Activated B cell treated with CpG ODN at 0.5 μM for 24 hours (primary cell): ENCODE measurements around the gene CDC42BPB. TPM values are rescaled to one million over a fixed set of nuclear protein-coding genes. Genes with fewer than 3 reads are reported as not detected.

Experiments used
- ATAC-seq: fragments of 200-7000 bp; cut with Tn5 transposase; one replicate; pipeline ENCODE4 v1.10.0; 2021; ENCODE audit warnings: low read depth, mild to moderate bottlenecking, moderate library complexity
- CTCF ChIA-PET: fragments of 350-600 bp; sonication (Branson Sonifier 250); formaldehyde crosslinking; loops from one replicate; lab custom pipeline; 2021; ENCODE audit warnings: antibody characterized with exemption; lab: Charles Lee
- POLR2A ChIA-PET: fragments of 350-600 bp; sonication (Branson Sonifier 250); formaldehyde crosslinking; loops from one replicate; lab custom pipeline; 2021; ENCODE audit warnings: antibody characterized with exemption; lab: Charles Lee
- DNase-seq: peaks from one replicate; pipeline ENCODE4 v3.0.0; 2022
- H3K27ac Mint-ChIP-seq: one replicate; pipeline ENCODE4 v1.8.0; 2020; ENCODE audit warnings: mixed read lengths
- H3K27me3 Mint-ChIP-seq: one replicate; pipeline ENCODE4 v1.8.0; 2021; ENCODE audit warnings: mixed read lengths
- H3K36me3 Mint-ChIP-seq: one replicate; pipeline ENCODE4 v1.8.0; 2021; ENCODE audit warnings: low read depth, mixed read lengths
- H3K4me1 Mint-ChIP-seq: one replicate; pipeline ENCODE4 v1.8.0; 2021; ENCODE audit warnings: mixed read lengths
- H3K4me3 Mint-ChIP-seq: one replicate; pipeline ENCODE4 v1.8.0; 2020; ENCODE audit warnings: mild to moderate bottlenecking, mixed read lengths
- H3K9me3 Mint-ChIP-seq: one replicate; pipeline ENCODE4 v1.8.0; 2020; ENCODE audit warnings: mixed read lengths
- intact Hi-C: fragments of 100-400 bp; cut with micrococcal nuclease; formaldehyde crosslinking; loops from one replicate; pipeline ENCODE4 v1.15.1; 2024
- total RNA-seq: library from RNA; stranded (reverse); gene quantifications from 2 replicates; pipeline ENCODE4 v1.2.3, GENCODE V29; 2022
- TF ChIP-seq, protein P1 (sequence below): fragments of 200-600 bp; IDR thresholded peaks from one replicate; pipeline ENCODE4 v1.8.0; 2022; ENCODE audit warnings: antibody characterized with exemption, mild to moderate bottlenecking

Gene CDC42BPB
- total RNA-seq, 1 donor from 2014 or later = 38.5 TPM

DNA sequence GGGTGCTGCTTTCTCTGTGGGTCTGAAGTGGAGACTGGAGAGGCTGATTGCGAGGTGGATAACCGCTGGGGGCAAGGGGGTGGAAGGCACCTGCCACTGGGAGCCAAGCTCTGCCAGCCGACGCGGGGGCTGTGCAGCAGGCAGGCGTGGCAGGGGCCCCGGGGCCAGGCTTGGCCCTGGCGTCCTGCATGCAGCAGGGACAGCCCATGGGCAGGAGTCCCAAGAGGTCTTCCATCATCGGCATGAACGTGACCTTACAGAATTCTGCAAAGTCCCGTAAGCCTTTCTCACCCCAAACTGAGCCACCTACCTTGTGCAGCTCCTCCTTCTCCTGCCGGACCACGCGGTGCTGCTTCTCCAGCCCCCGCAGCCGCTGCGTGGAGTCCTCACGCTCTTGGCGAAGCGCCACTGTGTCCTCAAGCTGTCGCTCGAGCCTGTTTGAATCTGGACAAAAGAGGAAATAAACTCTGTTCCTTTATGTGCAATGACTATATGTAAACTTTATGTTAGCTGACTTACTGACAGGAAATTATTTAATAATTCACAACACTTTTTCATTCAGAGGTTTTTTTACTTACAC, 83.6 kb downstream of the CDC42BPB start:
- CTCF ChIA-PET = no interaction called here
- Mint-ChIP-seq H3K4me3 (no peak overlapping the region), H3K27ac (no peak overlapping the region), H3K9me3 (no peaks in the 10 kb centered on the region), H3K27me3 (no peaks in the 10 kb centered on the region), H3K36me3 (peaks cover 79% of the 10 kb centered on the region), H3K4me1 (no peaks in the 10 kb centered on the region)
- DNase-seq (no peak), ATAC-seq (no peak)
- TF ChIP-seq, protein P1, sequence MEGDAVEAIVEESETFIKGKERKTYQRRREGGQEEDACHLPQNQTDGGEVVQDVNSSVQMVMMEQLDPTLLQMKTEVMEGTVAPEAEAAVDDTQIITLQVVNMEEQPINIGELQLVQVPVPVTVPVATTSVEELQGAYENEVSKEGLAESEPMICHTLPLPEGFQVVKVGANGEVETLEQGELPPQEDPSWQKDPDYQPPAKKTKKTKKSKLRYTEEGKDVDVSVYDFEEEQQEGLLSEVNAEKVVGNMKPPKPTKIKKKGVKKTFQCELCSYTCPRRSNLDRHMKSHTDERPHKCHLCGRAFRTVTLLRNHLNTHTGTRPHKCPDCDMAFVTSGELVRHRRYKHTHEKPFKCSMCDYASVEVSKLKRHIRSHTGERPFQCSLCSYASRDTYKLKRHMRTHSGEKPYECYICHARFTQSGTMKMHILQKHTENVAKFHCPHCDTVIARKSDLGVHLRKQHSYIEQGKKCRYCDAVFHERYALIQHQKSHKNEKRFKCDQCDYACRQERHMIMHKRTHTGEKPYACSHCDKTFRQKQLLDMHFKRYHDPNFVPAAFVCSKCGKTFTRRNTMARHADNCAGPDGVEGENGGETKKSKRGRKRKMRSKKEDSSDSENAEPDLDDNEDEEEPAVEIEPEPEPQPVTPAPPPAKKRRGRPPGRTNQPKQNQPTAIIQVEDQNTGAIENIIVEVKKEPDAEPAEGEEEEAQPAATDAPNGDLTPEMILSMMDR = no peak
- POLR2A ChIA-PET = interaction anchor here (0.7 kb wide), 1 partner anchor 74 kb away, joined by 4 read pairs; no protein-coding TSS in a partner anchor
- intact Hi-C loops = no loop called here

DNA sequence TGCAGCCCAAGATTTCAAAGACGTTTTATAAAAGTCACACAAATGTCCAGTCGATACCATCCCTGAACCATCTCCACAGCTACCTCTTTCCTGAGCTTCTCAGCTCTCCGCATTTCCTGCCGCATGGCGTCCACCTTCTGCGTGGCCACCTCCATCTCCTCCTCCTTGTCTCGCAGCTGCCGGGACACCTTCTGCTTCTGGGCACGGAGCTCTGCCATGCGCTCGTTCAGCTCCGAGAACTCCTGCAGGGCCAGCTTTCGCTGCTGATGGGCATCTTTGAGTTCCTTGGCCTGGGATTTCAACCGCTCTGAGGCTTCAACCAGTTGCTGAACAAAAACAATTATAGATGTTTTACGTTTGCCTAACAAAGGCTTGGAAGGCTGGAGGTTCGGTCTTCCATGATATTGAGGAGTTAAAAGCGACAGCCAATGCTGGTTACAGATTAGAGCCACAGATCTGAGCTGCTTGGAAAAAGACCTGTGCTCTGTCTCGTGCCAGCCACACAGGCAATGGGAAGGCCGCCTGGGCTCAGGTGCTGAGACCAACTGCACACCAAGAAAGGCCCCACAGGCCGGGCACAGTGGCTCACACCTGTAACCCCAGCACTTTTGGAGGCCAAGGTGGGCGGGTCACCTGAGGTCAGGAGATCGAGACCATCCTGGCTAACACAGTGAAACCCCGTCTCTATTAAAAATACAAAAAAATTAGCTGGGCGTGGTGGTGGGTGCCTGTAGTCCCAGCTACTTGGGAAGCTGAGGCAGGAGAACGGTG, 85.3 kb downstream of the CDC42BPB start:
- CTCF ChIA-PET = interaction anchor here (0.9 kb wide), 1 partner anchor 278 kb away, joined by 3 read pairs; no protein-coding TSS in a partner anchor
- TF ChIP-seq, protein P1 = no peak
- peaks cover 82% of the 10 kb centered on the region for H3K36me3 Mint-ChIP-seq

DNA sequence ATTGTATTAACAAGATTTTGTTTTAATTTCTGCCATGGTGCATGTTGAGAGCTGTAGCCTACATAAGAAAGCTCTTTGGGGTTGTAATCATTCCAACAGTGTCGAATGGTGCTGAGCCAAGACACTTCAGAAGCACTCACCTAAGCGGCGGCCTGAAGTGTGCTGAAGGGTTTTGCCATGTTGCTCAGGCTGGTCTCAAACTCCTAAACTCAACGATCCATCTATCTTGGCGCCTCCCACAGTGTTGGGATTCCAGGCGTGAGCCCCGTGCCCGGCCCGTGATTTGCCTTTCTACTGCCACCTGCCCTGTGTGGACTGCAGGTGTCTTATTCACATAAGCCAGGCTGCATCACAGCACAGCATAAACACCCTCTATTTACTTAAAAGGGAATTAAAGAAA, 86.0 kb downstream of the CDC42BPB start:
- DNase-seq = no peak
- H3K36me3 Mint-ChIP-seq = peaks cover 87% of the 10 kb centered on the region
- intact Hi-C loops = no loop called here
- no peaks in the 10 kb centered on the region for H3K27me3 Mint-ChIP-seq
- ChIA-PET POLR2A (no interaction called here), CTCF (interaction anchor here (0.9 to 1.0 kb wide), 2 partner anchors 276 to 278 kb away, joined by 3 read pairs; no protein-coding TSS in a partner anchor)
- H3K4me1 Mint-ChIP-seq = no peaks in the 10 kb centered on the region
- no peaks in the 10 kb centered on the region for H3K9me3 Mint-ChIP-seq
- H3K27ac Mint-ChIP-seq = no peak overlapping the region
- ATAC-seq = no peak
- no peak overlapping the region for H3K4me3 Mint-ChIP-seq
- TF ChIP-seq, protein P1 = no peak

More for the DNA sequence above, 85.3 kb downstream of the CDC42BPB start:
- no peak for DNase-seq
- no peak for ATAC-seq
- Mint-ChIP-seq H3K27ac (no peak overlapping the region), H3K4me3 (no peak overlapping the region), H3K9me3 (no peaks in the 10 kb centered on the region), H3K27me3 (no peaks in the 10 kb centered on the region), H3K4me1 (no peaks in the 10 kb centered on the region)
- POLR2A ChIA-PET = interaction anchor here (1.0 kb wide), 1 partner anchor 279 kb away, joined by 3 read pairs; no protein-coding TSS in a partner anchor
- intact Hi-C loops = no loop called here

DNA sequence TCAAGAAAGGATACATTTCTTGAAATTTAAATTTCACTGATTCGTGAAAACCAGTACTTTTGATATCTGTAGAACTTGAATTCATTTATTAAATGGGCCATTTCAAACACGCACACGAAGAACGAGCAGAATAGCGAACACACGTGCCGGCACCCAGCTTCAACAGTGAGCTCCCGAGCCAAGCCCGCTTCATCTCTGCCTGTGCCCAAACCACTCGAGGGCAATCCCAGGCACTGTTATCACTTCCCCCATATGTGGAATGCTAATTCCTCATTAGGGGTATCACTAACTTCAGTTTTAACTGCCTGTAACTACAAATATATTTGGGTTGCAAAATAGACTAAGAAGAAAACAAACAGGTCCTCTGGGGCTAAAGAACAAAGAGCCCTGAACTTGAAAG, 86.9 kb downstream of the CDC42BPB start:
- ChIA-PET POLR2A (no interaction called here), CTCF (interaction anchor here (1.0 kb wide), 2 partner anchors 35 to 276 kb away, joined by 3 read pairs; no protein-coding TSS in a partner anchor)
- TF ChIP-seq, protein P1 = no peak
- ATAC-seq = no peak
- H3K36me3 Mint-ChIP-seq = peaks cover 88% of the 10 kb centered on the region
- intact Hi-C loops = no loop called here
- H3K27ac Mint-ChIP-seq = no peak overlapping the region
- no peaks in the 10 kb centered on the region for H3K27me3 Mint-ChIP-seq
- H3K9me3 Mint-ChIP-seq = no peaks in the 10 kb centered on the region
- H3K4me1 Mint-ChIP-seq = no peaks in the 10 kb centered on the region
- no peak for DNase-seq
- no peak overlapping the region for H3K4me3 Mint-ChIP-seq

DNA sequence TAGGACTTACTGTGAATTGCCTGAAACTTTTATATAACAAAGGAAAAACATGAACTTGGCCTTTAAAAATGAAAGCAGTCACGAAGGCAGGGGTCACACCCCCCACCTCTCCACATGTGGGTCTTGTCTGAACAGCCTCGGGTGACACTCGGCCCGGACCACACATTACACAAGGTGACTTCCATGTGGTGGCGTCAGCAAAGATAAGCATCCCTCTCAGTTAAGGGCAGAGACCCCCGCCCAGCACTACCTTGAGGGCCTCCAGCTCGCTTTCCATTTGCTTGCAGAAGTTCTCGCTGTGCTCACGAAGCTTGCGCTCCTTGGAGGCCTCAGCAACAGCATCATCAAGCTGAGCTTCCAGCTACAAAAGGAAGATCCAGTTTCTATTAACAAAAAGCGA, 87.4 kb downstream of the CDC42BPB start:
- DNase-seq (no peak), ATAC-seq (no peak)
- Mint-ChIP-seq H3K9me3 (no peaks in the 10 kb centered on the region), H3K27me3 (no peaks in the 10 kb centered on the region), H3K36me3 (peaks cover 89% of the 10 kb centered on the region), H3K27ac (no peak overlapping the region), H3K4me3 (no peak overlapping the region), H3K4me1 (no peaks in the 10 kb centered on the region)
- TF ChIP-seq, protein P1 = no peak
- ChIA-PET CTCF (interaction anchor here (1.0 kb wide), 1 partner anchor 35 kb away, joined by 3 read pairs; no protein-coding TSS in a partner anchor), POLR2A (no interaction called here)
- intact Hi-C loops = no loop called here
